ENCODE data around the gene MYOT. TPM values are rescaled to one million over a fixed set of nuclear protein-coding genes. Genes with fewer than 3 reads are reported as not detected.

Gene MYOT
- total RNA-seq, 1 experiment from 2014 or later, result not detected

- Histone ChIP-seq H3K36me3 (ENCODE audit: insufficient read depth, low read length, poor library complexity, severe bottlenecking) (no peaks in the 10 kb centered on the region), H3K4me1 (ENCODE audit: insufficient read depth, low read length, poor library complexity, severe bottlenecking) (no peaks in the 10 kb centered on the region), H3K9me3 (ENCODE audit: low read depth, low read length, poor library complexity, severe bottlenecking) (no peaks in the 10 kb centered on the region), H3K4me3 (ENCODE audit: low read depth, low read length, poor library complexity, severe bottlenecking) (no peak overlapping the region), H3K27ac (ENCODE audit: low read depth, low read length, poor library complexity, severe bottlenecking) (no peak overlapping the region), H3K27me3 (replicated peaks; ENCODE audit: insufficient read depth, low read depth, low read length, poor library complexity) (peaks cover 4% of the 10 kb centered on the region)
- no TSS peak for BruUV-seq (replicated peaks)
- DNase-seq (ENCODE audit: low spot score), result no peak
- CTCF ChIA-PET, result interaction anchor here (1.4 kb wide), 1 partner anchor 44 kb away, joined by 5 read pairs; no protein-coding TSS in a partner anchor
- intact Hi-C loops (cut with micrococcal nuclease; ENCODE audit: unreplicated experiment), result loop anchor here (1.0 to 5.0 kb wide), 3 partner anchors 44 to 196 kb away; no protein-coding TSS in a partner anchor
- POLR2A ChIA-PET (ENCODE audit: low non-redundant PET), result no interaction called here
- TF ChIP-seq CTCF (conservative IDR thresholded peaks at IDR 0.05; ENCODE audit: low read depth, low read length) (no peak), EZH2 (IDR thresholded peaks at IDR 0.05; ENCODE audit: borderline replicate concordance, low read depth, low read length, poor library complexity, severe bottlenecking) (no peak)
These were observed 44.7 kb upstream of the MYOT start for GRCh38 chr5:137822984-137823383.

GRCh38 chr5:137825165-137825564, 42.5 kb upstream of the MYOT start:
- H3K27me3 ChIP-seq (replicated peaks; ENCODE audit: insufficient read depth, low read depth, low read length, poor library complexity), result no peaks in the 10 kb centered on the region
- DNase-seq (ENCODE audit: low spot score), result no peak
- TF ChIP-seq EZH2 (IDR thresholded peaks at IDR 0.05; ENCODE audit: borderline replicate concordance, low read depth, low read length, poor library complexity, severe bottlenecking) (no peak), CTCF (conservative IDR thresholded peaks at IDR 0.05; ENCODE audit: low read depth, low read length) (no peak)
- no peak overlapping the region for H3K4me3 ChIP-seq (ENCODE audit: low read depth, low read length, poor library complexity, severe bottlenecking)
- intact Hi-C loops (cut with micrococcal nuclease; ENCODE audit: unreplicated experiment), result no loop called here
- BruUV-seq (replicated peaks), result no TSS peak
- no peak overlapping the region for H3K27ac ChIP-seq (ENCODE audit: low read depth, low read length, poor library complexity, severe bottlenecking)
- CTCF ChIA-PET, result no interaction called here
- H3K4me1 ChIP-seq (ENCODE audit: insufficient read depth, low read length, poor library complexity, severe bottlenecking), result no peaks in the 10 kb centered on the region
- no peaks in the 10 kb centered on the region for H3K9me3 ChIP-seq (ENCODE audit: low read depth, low read length, poor library complexity, severe bottlenecking)
- POLR2A ChIA-PET (ENCODE audit: low non-redundant PET), result no interaction called here
- H3K36me3 ChIP-seq (ENCODE audit: insufficient read depth, low read length, poor library complexity, severe bottlenecking), result no peaks in the 10 kb centered on the region

GRCh38 chr5:137826067-137826466, 41.6 kb upstream of the MYOT start:
- TF ChIP-seq EZH2 (IDR thresholded peaks at IDR 0.05; ENCODE audit: borderline replicate concordance, low read depth, low read length, poor library complexity, severe bottlenecking) (no peak), CTCF (conservative IDR thresholded peaks at IDR 0.05; ENCODE audit: low read depth, low read length) (no peak)
- Histone ChIP-seq H3K36me3 (ENCODE audit: insufficient read depth, low read length, poor library complexity, severe bottlenecking) (no peaks in the 10 kb centered on the region), H3K27ac (ENCODE audit: low read depth, low read length, poor library complexity, severe bottlenecking) (no peak overlapping the region), H3K4me3 (ENCODE audit: low read depth, low read length, poor library complexity, severe bottlenecking) (no peak overlapping the region), H3K4me1 (ENCODE audit: insufficient read depth, low read length, poor library complexity, severe bottlenecking) (no peaks in the 10 kb centered on the region), H3K9me3 (ENCODE audit: low read depth, low read length, poor library complexity, severe bottlenecking) (no peaks in the 10 kb centered on the region), H3K27me3 (replicated peaks; ENCODE audit: insufficient read depth, low read depth, low read length, poor library complexity) (no peaks in the 10 kb centered on the region)
- no TSS peak for BruUV-seq (replicated peaks)
- POLR2A ChIA-PET (ENCODE audit: low non-redundant PET), result no interaction called here
- intact Hi-C loops (cut with micrococcal nuclease; ENCODE audit: unreplicated experiment), result no loop called here
- CTCF ChIA-PET, result no interaction called here
- DNase-seq (ENCODE audit: low spot score), result no peak
